B cell (primary cell): ENCODE data around the gene SLC37A1. TPM values are rescaled to one million over a fixed set of nuclear protein-coding genes. Genes with fewer than 3 reads are reported as not detected.

Source experiments
- ATAC-seq: fragments of 200-7000 bp; cut with Tn5 transposase; one replicate; pipeline ENCODE4 v1.10.0; 2021; ENCODE audit warnings: low read depth, mild to moderate bottlenecking, moderate number of reproducible peaks, moderate library complexity
- CTCF ChIA-PET: fragments of 350-600 bp; sonication (Branson Sonifier 250); formaldehyde crosslinking; loops from one replicate; lab custom pipeline; 2021; ENCODE audit warnings: antibody characterized with exemption, inconsistent platforms; lab: Charles Lee
- POLR2A ChIA-PET: fragments of 350-600 bp; sonication (Branson Sonifier 250); formaldehyde crosslinking; loops from one replicate; lab custom pipeline; 2021; ENCODE audit warnings: antibody characterized with exemption; lab: Charles Lee
- DNase-seq: peaks from one replicate; pipeline ENCODE4 v3.0.0; 2013
- H2AFZ ChIP-seq: 2 replicates; pipeline ENCODE4 v1.6.1; 2012; ENCODE audit warnings: mild to moderate bottlenecking, low read depth, low read length; ENCODE audit not compliant: insufficient read depth, poor library complexity, severe bottlenecking
- H3K27ac ChIP-seq, 2 donors: 1 replicate in 1 of 2; 2 replicates in 1 of 2; pipeline ENCODE4 v1.5.1; 2012 to 2013; ENCODE audit warnings: low read length in 2 of 2, mild to moderate bottlenecking in 2 of 2, moderate library complexity in 1 of 2
- H3K27me3 ChIP-seq, 4 experiments: fragments of 200-600 bp in 1 of 4; sonication (generic) in 1 of 4; replicated peaks in 1 of 4; 1 replicate in 2 of 4; 2 replicates in 2 of 4; pipeline versions ENCODE4 v1.6.1 to v1.7.0; 2013 to 2016; ENCODE audit warnings: low read length in 3 of 4, mild to moderate bottlenecking in 2 of 4, mixed read lengths in 1 of 4, moderate library complexity in 1 of 4; ENCODE audit not compliant: insufficient read depth in 4 of 4, control insufficient read depth in 3 of 4; ENCODE audit errors: control extremely low read depth in 1 of 4
- H3K36me3 ChIP-seq, 2 experiments: replicated peaks in 1 of 2; 1 replicate in 1 of 2; 2 replicates in 1 of 2; pipeline versions ENCODE4 v1.6.1 to v1.7.1; 2013; ENCODE audit warnings: low read length in 1 of 2; ENCODE audit not compliant: insufficient read depth in 2 of 2, control insufficient read depth in 1 of 2; ENCODE audit errors: control extremely low read depth in 1 of 2, extremely low read depth in 1 of 2
- H3K4me1 ChIP-seq, 2 donors: fragments of 200-600 bp in 1 of 2; sonication (generic) in 1 of 2; 1 replicate in 1 of 2; 2 replicates in 1 of 2; pipeline versions ENCODE4 v1.5.1 to v1.6.1; 2013 to 2017; ENCODE audit warnings: low read length in 2 of 2; ENCODE audit not compliant: control insufficient read depth in 2 of 2, insufficient read depth in 2 of 2
- H3K4me2 ChIP-seq: replicated peaks from 2 replicates; pipeline ENCODE3; 2012; ENCODE audit warnings: mild to moderate bottlenecking, low read depth, low read length; ENCODE audit not compliant: poor library complexity, severe bottlenecking
- H3K4me3 ChIP-seq, 5 experiments: fragments of 200-600 bp in 1 of 5; sonication (generic) in 1 of 5; 1 replicate in 3 of 5; 2 replicates in 2 of 5; pipeline versions ENCODE4 v1.5.1 to v1.7.0; 2011 to 2016; ENCODE audit warnings: low read length in 4 of 5, mild to moderate bottlenecking in 4 of 5, low read depth in 2 of 5, control low read depth in 1 of 5, moderate library complexity in 1 of 5; ENCODE audit not compliant: insufficient read depth in 1 of 5; ENCODE audit errors: control extremely low read depth in 1 of 5, extremely low read depth in 1 of 5
- H3K79me2 ChIP-seq: fragments of 200-600 bp; sonication (generic); one replicate; pipeline ENCODE4 v1.6.0; 2016; ENCODE audit warnings: low read length; ENCODE audit not compliant: control insufficient read depth, insufficient read depth
- H3K9ac ChIP-seq: fragments of 200-600 bp; sonication (generic); 2 replicates; pipeline ENCODE4 v1.6.1; 2017; ENCODE audit warnings: mild to moderate bottlenecking, low read length, moderate library complexity
- H3K9me3 ChIP-seq, 3 donors: one replicate each; pipeline versions ENCODE4 v1.6.1 to v1.7.1; 2013; ENCODE audit warnings: low read length in 2 of 3; ENCODE audit not compliant: control insufficient read depth in 2 of 3, insufficient read depth in 1 of 3; ENCODE audit errors: control extremely low read depth in 1 of 3
- H4K20me1 ChIP-seq: 2 replicates; pipeline ENCODE4 v1.6.0; 2012; ENCODE audit warnings: mild to moderate bottlenecking, low read length; ENCODE audit not compliant: insufficient read depth, control insufficient read depth, poor library complexity, severe bottlenecking
- H3K27ac Mint-ChIP-seq: one replicate; pipeline ENCODE4 v1.8.0; 2021; ENCODE audit warnings: mixed read lengths
- H3K27me3 Mint-ChIP-seq: one replicate; pipeline ENCODE4 v1.8.0; 2021; ENCODE audit warnings: mixed read lengths
- H3K4me1 Mint-ChIP-seq: one replicate; pipeline ENCODE4 v1.8.0; 2021; ENCODE audit warnings: mixed read lengths
- H3K4me3 Mint-ChIP-seq: one replicate; pipeline ENCODE4 v1.8.0; 2021; ENCODE audit warnings: mixed read lengths
- H3K9me3 Mint-ChIP-seq: one replicate; pipeline ENCODE4 v1.8.0; 2022; ENCODE audit warnings: mixed read lengths; ENCODE audit not compliant: insufficient read depth
- CTCF ChIP-seq: fragments of 200-600 bp; IDR thresholded peaks from one replicate; pipeline ENCODE4 v1.8.0; 2022; ENCODE audit warnings: antibody characterized with exemption, mild to moderate bottlenecking
- EZH2 ChIP-seq: IDR thresholded peaks from 2 replicates; pipeline ENCODE4 v1.6.1; 2012; ENCODE audit warnings: borderline replicate concordance, low read depth, mild to moderate bottlenecking, moderate library complexity, low read length; ENCODE audit not compliant: insufficient read depth, poor library complexity, severe bottlenecking
- WGBS: methylation state at CpG from one replicate; pipeline ENCODE4 v1.1.5; 2013; ENCODE audit warnings: missing lambda C conversion rate; ENCODE audit not compliant: insufficient coverage; 5-methylcytosine and 5-hydroxymethylcytosine counted together
- intact Hi-C: fragments of 100-400 bp; cut with micrococcal nuclease; formaldehyde crosslinking; loops from one replicate; pipeline ENCODE4 v1.10.0; 2022
- polyA plus RNA-seq: library from polyadenylated mRNA; depleted of rRNA; stranded (reverse); fragments of >200 nt; gene quantifications from 2 replicates; pipeline ENCODE4 v1.2.3, GENCODE V29; 2012
- total RNA-seq, 2 donors: library from RNA; stranded (reverse); fragments of 120-200 nt in 1 of 2; gene quantifications; 1 replicate in 1 of 2; 2 replicates in 1 of 2; pipeline versions ENCODE4 v1.2.3 to v1.2.4, GENCODE V29; 2013 to 2022

Gene SLC37A1
- total and polyA plus RNA-seq, 2 donors (not counting 1 experiment from before 2014, with no cell fraction given) = 38.1 to 60.2 TPM

DNA sequence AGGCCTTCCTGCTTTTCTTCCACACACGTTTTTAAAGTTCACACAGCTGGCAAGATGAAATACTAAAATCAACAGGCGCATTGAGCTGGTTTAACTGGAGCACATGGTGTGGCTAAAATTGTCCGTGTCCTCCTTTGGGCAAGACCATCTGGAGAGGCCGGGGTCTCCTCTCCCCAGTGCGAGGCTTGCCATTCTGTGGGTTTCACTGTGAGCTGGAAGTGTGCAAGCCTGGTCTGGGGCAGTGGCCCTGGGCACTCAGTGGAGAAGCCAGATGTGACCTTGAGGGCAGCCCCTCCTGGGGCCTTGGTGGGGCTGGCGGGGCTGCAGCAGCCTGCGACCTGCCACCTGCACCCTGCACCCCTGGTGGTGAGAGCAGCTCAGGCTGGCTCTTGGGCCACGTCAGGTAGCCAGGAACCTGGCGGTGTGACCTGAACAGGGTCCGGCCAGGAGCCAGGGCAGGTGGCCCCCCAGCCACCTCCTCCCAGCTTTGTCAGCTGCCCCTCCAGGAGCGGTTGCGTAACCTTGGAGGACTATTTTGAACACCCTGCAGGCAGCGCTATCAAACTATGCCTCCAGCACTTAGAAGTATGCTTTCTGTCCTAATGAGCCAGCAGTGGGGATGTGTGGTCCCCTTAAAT lies 52.4 kb downstream of the SLC37A1 start:
- Histone ChIP-seq H3K4me1 (peaks cover 3 to 13% of the 10 kb centered on the region in 2 donors), H3K9ac (no peak overlapping the region), H2AFZ (no peak overlapping the region), H3K36me3 (peaks cover 0 to 73% of the 10 kb centered on the region in 2 experiments), H3K79me2 (no peaks in the 10 kb centered on the region), H3K4me2 (no peak overlapping the region), H3K27ac (no peak overlapping the region), H3K4me3 (no peak overlapping the region), H4K20me1 (no peaks in the 10 kb centered on the region), H3K9me3 (no peaks in the 10 kb centered on the region), H3K27me3 (no peaks in the 10 kb centered on the region)
- ChIA-PET CTCF (no interaction called here), POLR2A (no interaction called here)
- Mint-ChIP-seq H3K4me1 (peaks cover 16% of the 10 kb centered on the region), H3K27me3 (no peaks in the 10 kb centered on the region), H3K9me3 (no peaks in the 10 kb centered on the region), H3K4me3 (no peak overlapping the region), H3K27ac (no peak overlapping the region)
- TF ChIP-seq CTCF (no peak), EZH2 (no peak)
- intact Hi-C loops = no loop called here
- ATAC-seq (no peak), DNase-seq (no peak)
- WGBS = 96% methylated on average over 10 of the region's 13 CpGs

DNA sequence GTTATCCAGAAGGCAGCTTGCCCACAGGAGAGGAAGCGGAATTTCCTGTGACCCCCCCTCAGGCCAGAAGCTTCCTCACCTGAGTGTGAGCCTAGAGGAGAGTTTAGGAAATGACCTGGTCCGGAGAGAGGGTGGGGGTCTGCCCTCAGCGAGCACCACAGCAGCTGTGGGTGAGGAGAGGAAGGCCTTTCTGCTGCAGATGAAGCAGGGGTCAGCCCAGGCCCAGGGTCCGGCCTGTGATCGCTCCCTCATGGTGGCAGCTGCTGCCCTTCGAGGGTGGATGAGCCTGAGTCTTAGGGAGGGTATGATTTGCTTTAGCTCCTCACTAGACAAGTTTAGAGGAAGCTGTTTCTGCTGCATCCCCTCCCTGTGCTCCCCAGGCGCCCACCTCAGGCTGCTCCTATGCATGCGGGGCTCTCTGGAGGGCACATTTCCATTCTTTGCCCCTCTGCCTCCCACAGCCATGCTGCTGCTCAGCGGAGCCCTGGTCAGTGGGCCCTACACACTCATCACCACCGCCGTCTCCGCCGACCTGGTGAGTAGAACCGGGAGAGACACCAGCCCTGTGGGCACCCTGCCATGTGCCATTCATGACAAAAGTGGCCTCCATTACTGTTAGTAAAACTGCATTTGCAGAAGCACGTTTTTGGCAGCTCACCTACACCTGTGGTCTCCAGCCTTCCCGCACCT lies 53.0 kb downstream of the SLC37A1 start:
- Histone ChIP-seq H3K4me1 (peaks cover 3 to 6% of the 10 kb centered on the region in 2 donors), H3K9ac (no peak overlapping the region), H4K20me1 (no peaks in the 10 kb centered on the region), H3K36me3 (peaks cover 0 to 79% of the 10 kb centered on the region in 2 experiments), H3K27me3 (no peaks in the 10 kb centered on the region), H3K79me2 (no peaks in the 10 kb centered on the region), H3K9me3 (no peaks in the 10 kb centered on the region), H2AFZ (no peak overlapping the region), H3K27ac (no peak overlapping the region), H3K4me2 (no peak overlapping the region), H3K4me3 (no peak overlapping the region)
- intact Hi-C loops = no loop called here
- TF ChIP-seq CTCF (no peak), EZH2 (no peak)
- H3K4me3 Mint-ChIP-seq = no peak overlapping the region
- peaks cover 9% of the 10 kb centered on the region for H3K4me1 Mint-ChIP-seq
- no peaks in the 10 kb centered on the region for H3K27me3 Mint-ChIP-seq
- CTCF ChIA-PET = no interaction called here
- H3K9me3 Mint-ChIP-seq = no peaks in the 10 kb centered on the region
- POLR2A ChIA-PET = no interaction called here
- H3K27ac Mint-ChIP-seq = no peak overlapping the region
- ATAC-seq (no peak), DNase-seq (no peak)
- WGBS = 92% methylated on average over 15 of the region's 16 CpGs
